ENCODE results near the gene AQP3.

The AQP3 gene

DNA sequence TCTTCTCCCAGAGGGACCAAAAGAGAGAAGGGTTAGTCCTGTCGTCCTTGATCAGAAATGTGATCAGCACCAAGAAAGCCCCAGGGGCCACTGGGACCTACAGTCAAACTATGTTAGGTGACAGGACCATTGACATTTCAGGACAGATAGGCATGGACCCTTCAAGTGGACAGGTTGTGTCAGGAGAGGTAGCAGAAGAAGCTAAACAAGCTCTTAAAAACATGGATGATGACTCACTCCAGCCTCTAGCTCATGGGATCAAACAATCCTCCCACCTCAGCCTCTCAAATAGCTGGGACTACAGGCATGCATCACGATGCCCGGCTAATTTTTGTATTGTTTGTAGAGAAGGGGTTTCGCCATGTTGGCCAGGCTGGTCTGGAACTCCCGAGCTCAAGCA, 2.3 kb upstream of the AQP3 start:
- H2BK5ac ChIP-seq (ENCODE audit: low read depth, low read length, poor library complexity), result no peak overlapping the region
- H3K9me3 ChIP-seq (ENCODE audit: insufficient read depth, low read depth, low read length), result no peaks in the 10 kb centered on the region
- no peak overlapping the region for H2BK120ac ChIP-seq (ENCODE audit: insufficient read depth, low read length, poor library complexity)
- no peaks in the 10 kb centered on the region for H3K79me2 ChIP-seq (ENCODE audit: control insufficient read depth, insufficient read depth, low read length, poor library complexity)
- no peak overlapping the region for H4K8ac ChIP-seq (ENCODE audit: low read depth, low read length)
- no peak overlapping the region for H3K4me2 ChIP-seq (ENCODE audit: low read length)
- H4K12ac ChIP-seq (ENCODE audit: low read depth, low read length), result no peak overlapping the region
- peaks cover 9 to 17% of the 10 kb centered on the region in 2 experiments for H3K4me1 ChIP-seq (ENCODE audit: control insufficient read depth in 1 of 2, insufficient read depth in 2 of 2, low read length in 2 of 2)
- H3K27me3 ChIP-seq (ENCODE audit: insufficient read depth, low read length), result peaks cover 4% of the 10 kb centered on the region
- no peak overlapping the region for H3K14ac ChIP-seq (ENCODE audit: low read length)
- H3K9ac ChIP-seq (ENCODE audit: low read length), result no peak overlapping the region
- H4K91ac ChIP-seq (ENCODE audit: low read depth, low read length), result no peak overlapping the region
- H3K36me3 ChIP-seq (ENCODE audit: control insufficient read depth in 1 of 2, insufficient read depth in 2 of 2, low read length in 2 of 2), result no peaks in the 10 kb centered on the region
- no peak overlapping the region for H2AK5ac ChIP-seq (ENCODE audit: low read length)
- no peak overlapping the region for H3K4ac ChIP-seq (ENCODE audit: low read depth, low read length)
- no peak overlapping the region for H3K27ac ChIP-seq (ENCODE audit: low read depth, low read length)
- H3K79me1 ChIP-seq (ENCODE audit: low read length), result peaks cover 2% of the 10 kb centered on the region
- no peak overlapping the region for H2BK12ac ChIP-seq (ENCODE audit: low read length)
- no peak overlapping the region for H3K4me3 ChIP-seq (ENCODE audit: low read depth, low read length)
- H2AFZ ChIP-seq (ENCODE audit: insufficient read depth, low read length, poor library complexity), result no peak overlapping the region
- no peak overlapping the region for H3K23ac ChIP-seq (ENCODE audit: low read length)
- WGBS (ENCODE audit: extremely low coverage, insufficient coverage, insufficient read length), result no CpG with 5 or more reads among the region's 5 CpGs
- DNase-seq, result no peak
- H3K18ac ChIP-seq (ENCODE audit: low read length), result no peak overlapping the region

DNA sequence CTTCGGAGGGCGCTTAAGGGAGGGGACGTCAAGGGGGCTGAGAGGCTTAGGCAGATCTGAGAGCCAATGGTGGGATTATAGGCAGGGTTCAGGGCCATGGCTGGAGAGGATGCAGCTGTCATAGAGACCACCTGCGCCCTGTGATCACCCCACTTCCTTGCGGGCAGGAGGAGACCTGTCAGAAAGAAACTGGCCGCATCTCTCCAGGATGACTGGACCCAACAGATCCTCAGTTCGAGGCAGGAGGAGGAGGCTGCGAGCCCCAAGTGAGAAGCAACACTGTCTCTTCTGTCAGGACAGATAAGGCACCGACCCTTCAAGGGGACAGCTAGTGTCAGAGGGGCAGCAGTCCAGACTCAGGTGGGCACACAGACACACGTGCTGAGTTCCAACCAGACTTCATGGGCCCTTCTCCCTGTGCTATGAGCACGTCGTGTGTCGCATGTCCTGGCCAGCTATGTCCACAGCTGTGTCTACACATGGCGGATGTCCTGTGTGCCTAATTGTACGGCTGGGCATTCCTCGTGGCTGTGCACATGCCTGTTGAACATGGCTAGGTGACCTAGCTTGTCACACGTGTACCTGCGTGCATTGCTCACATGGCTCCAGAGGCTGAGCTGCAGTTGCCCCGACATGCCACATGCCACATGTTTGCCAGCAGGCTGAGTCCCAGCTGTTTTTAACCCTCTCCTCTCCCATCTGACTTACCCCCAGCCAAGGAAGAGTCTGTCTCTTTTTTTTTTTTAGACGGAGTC, 583 bp upstream of the AQP3 start:
- Histone ChIP-seq H2BK5ac (ENCODE audit: low read depth, low read length, poor library complexity) (no peak overlapping the region), H3K4me1 (ENCODE audit: control insufficient read depth in 1 of 2, insufficient read depth in 2 of 2, low read length in 2 of 2) (peaks cover 12 to 16% of the 10 kb centered on the region in 2 experiments), H3K14ac (ENCODE audit: low read length) (no peak overlapping the region), H4K12ac (ENCODE audit: low read depth, low read length) (no peak overlapping the region), H3K23ac (ENCODE audit: low read length) (no peak overlapping the region), H3K9ac (ENCODE audit: low read length) (no peak overlapping the region), H4K91ac (ENCODE audit: low read depth, low read length) (no peak overlapping the region), H3K18ac (ENCODE audit: low read length) (no peak overlapping the region), H3K27me3 (ENCODE audit: insufficient read depth, low read length) (peaks cover 4% of the 10 kb centered on the region), H3K79me2 (ENCODE audit: control insufficient read depth, insufficient read depth, low read length, poor library complexity) (no peaks in the 10 kb centered on the region), H4K8ac (ENCODE audit: low read depth, low read length) (no peak overlapping the region), H3K4me3 (ENCODE audit: low read depth, low read length) (peak overlapping the region; percentile 0), H2AFZ (ENCODE audit: insufficient read depth, low read length, poor library complexity) (no peak overlapping the region), H3K4ac (ENCODE audit: low read depth, low read length) (no peak overlapping the region), H3K79me1 (ENCODE audit: low read length) (peaks cover 1% of the 10 kb centered on the region), H3K4me2 (ENCODE audit: low read length) (peak overlapping the region; percentile 69), H2BK12ac (ENCODE audit: low read length) (no peak overlapping the region), H3K9me3 (ENCODE audit: insufficient read depth, low read depth, low read length) (no peaks in the 10 kb centered on the region), H2BK120ac (ENCODE audit: insufficient read depth, low read length, poor library complexity) (no peak overlapping the region), H2AK5ac (ENCODE audit: low read length) (no peak overlapping the region), H3K36me3 (ENCODE audit: control insufficient read depth in 1 of 2, insufficient read depth in 2 of 2, low read length in 2 of 2) (no peaks in the 10 kb centered on the region), H3K27ac (ENCODE audit: low read depth, low read length) (no peak overlapping the region)
- no peak for DNase-seq
- no CpG with 5 or more reads among the region's 20 CpGs for WGBS (ENCODE audit: extremely low coverage, insufficient coverage, insufficient read length)

DNA sequence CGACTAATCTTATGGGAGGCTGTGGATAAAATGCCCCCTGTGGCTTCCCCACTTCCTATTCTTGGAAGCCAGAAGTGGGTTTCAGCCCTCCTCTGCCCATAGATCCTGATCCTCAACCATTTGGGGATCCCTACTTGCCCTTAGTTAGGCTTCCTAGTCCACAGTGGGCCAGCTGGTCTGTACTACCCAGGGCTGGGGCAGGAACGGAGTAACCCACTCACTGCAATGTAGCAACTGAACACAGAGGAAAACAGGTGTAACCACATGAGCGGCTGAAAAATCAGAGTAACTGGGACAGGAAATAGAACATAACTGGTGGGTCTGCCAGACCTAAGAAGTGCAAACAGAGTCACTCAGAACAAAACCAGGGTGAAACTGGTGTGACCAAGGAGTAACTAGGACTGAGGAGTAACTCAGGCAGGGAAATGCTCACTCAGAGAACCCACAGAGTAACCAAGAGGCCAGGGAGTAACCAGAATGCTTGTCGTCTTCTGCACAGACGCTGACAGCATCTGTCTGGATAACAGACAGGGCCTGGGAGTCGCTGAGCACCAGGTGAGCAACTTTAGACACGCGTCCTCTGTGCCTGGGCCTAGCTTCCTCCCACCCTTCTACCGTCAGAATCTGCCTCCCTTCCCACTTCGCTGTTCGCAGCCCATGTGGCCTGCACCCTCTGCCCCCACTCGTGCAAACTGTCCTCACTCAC, 1.0 kb downstream of the AQP3 start:
- Histone ChIP-seq H2BK120ac (ENCODE audit: insufficient read depth, low read length, poor library complexity) (no peak overlapping the region), H3K4me3 (ENCODE audit: low read depth, low read length) (no peak overlapping the region), H2BK12ac (ENCODE audit: low read length) (no peak overlapping the region), H4K12ac (ENCODE audit: low read depth, low read length) (no peak overlapping the region), H3K14ac (ENCODE audit: low read length) (no peak overlapping the region), H4K8ac (ENCODE audit: low read depth, low read length) (no peak overlapping the region), H3K18ac (ENCODE audit: low read length) (no peak overlapping the region), H3K4ac (ENCODE audit: low read depth, low read length) (no peak overlapping the region), H2AK5ac (ENCODE audit: low read length) (no peak overlapping the region), H2BK5ac (ENCODE audit: low read depth, low read length, poor library complexity) (no peak overlapping the region), H3K27ac (ENCODE audit: low read depth, low read length) (no peak overlapping the region), H3K27me3 (ENCODE audit: insufficient read depth, low read length) (peaks cover 4% of the 10 kb centered on the region), H3K4me2 (ENCODE audit: low read length) (peak overlapping the region; percentile 69), H3K9ac (ENCODE audit: low read length) (no peak overlapping the region), H2AFZ (ENCODE audit: insufficient read depth, low read length, poor library complexity) (no peak overlapping the region), H3K4me1 (ENCODE audit: control insufficient read depth in 1 of 2, insufficient read depth in 2 of 2, low read length in 2 of 2) (peaks cover 14 to 20% of the 10 kb centered on the region in 2 experiments), H3K79me1 (ENCODE audit: low read length) (no peaks in the 10 kb centered on the region), H4K91ac (ENCODE audit: low read depth, low read length) (no peak overlapping the region), H3K36me3 (ENCODE audit: control insufficient read depth in 1 of 2, insufficient read depth in 2 of 2, low read length in 2 of 2) (no peaks in the 10 kb centered on the region), H3K23ac (ENCODE audit: low read length) (no peak overlapping the region), H3K9me3 (ENCODE audit: insufficient read depth, low read depth, low read length) (no peaks in the 10 kb centered on the region), H3K79me2 (ENCODE audit: control insufficient read depth, insufficient read depth, low read length, poor library complexity) (no peaks in the 10 kb centered on the region)
- DNase-seq, result no peak
- no CpG with 5 or more reads among the region's 12 CpGs for WGBS (ENCODE audit: extremely low coverage, insufficient coverage, insufficient read length)

DNA sequence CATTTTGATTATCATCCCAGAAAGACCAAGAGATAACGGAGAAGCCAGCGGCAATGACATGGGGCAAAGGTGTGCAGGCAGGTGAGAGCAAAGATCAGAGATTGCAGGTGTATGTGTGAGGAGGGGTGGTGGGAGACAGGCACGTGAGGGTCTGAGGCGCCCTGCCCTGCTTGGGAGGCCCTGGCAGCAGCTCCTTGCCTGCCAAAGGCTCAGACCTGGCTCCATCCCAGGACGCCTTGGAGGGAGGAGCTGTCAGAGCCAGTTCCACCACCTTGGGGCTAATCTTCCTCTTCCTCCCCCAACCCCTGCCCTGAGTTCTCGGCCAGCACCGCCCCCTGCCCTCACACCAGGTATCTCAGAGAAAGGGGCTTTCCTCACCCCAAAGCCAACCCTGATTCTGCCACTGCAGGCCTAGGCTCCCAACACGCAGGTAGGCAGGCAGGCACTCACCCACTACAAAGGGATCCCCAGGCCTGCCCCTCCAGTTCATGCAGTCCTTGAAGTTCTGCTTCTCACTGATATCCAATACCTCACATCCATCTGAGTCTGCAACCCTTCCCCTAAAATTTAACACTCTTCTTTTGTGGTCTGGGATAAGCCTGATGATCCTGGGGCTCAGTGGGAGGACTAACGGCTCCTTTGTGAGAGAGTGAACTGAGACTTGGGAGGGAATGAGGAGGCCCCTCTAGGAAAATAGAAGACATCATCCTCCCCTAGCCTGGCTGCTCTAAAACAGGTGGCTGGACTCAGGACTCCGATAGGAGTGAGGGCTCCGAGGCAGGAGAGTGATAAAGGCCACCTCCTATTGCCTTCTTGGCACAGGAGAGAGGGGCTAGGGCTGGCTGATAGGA, 1.8 kb downstream of the AQP3 start:
- no peak overlapping the region for H2BK120ac ChIP-seq (ENCODE audit: insufficient read depth, low read length, poor library complexity)
- H4K91ac ChIP-seq (ENCODE audit: low read depth, low read length), result no peak overlapping the region

More for the DNA sequence above, 1.8 kb downstream of the AQP3 start:
- H3K9ac ChIP-seq (ENCODE audit: low read length), result no peak overlapping the region
- H2AK5ac ChIP-seq (ENCODE audit: low read length), result no peak overlapping the region
- WGBS (ENCODE audit: extremely low coverage, insufficient coverage, insufficient read length), result no CpG with 5 or more reads among the region's 11 CpGs
- no peak overlapping the region for H3K4me2 ChIP-seq (ENCODE audit: low read length)
- H3K14ac ChIP-seq (ENCODE audit: low read length), result no peak overlapping the region
- H3K9me3 ChIP-seq (ENCODE audit: insufficient read depth, low read depth, low read length), result no peaks in the 10 kb centered on the region
- H4K8ac ChIP-seq (ENCODE audit: low read depth, low read length), result no peak overlapping the region
- H3K4me1 ChIP-seq (ENCODE audit: control insufficient read depth in 1 of 2, insufficient read depth in 2 of 2, low read length in 2 of 2), result peaks cover 14 to 20% of the 10 kb centered on the region in 2 experiments
- no peak overlapping the region for H3K27ac ChIP-seq (ENCODE audit: low read depth, low read length)
- DNase-seq, result no peak
- H3K27me3 ChIP-seq (ENCODE audit: insufficient read depth, low read length), result peaks cover 4% of the 10 kb centered on the region
- H3K23ac ChIP-seq (ENCODE audit: low read length), result no peak overlapping the region
- H3K4me3 ChIP-seq (ENCODE audit: low read depth, low read length), result no peak overlapping the region
- H2AFZ ChIP-seq (ENCODE audit: insufficient read depth, low read length, poor library complexity), result no peak overlapping the region
- H4K12ac ChIP-seq (ENCODE audit: low read depth, low read length), result no peak overlapping the region
- H3K36me3 ChIP-seq (ENCODE audit: control insufficient read depth in 1 of 2, insufficient read depth in 2 of 2, low read length in 2 of 2), result no peaks in the 10 kb centered on the region
- no peak overlapping the region for H3K18ac ChIP-seq (ENCODE audit: low read length)
- H3K79me2 ChIP-seq (ENCODE audit: control insufficient read depth, insufficient read depth, low read length, poor library complexity), result no peaks in the 10 kb centered on the region
- no peaks in the 10 kb centered on the region for H3K79me1 ChIP-seq (ENCODE audit: low read length)
- H3K4ac ChIP-seq (ENCODE audit: low read depth, low read length), result no peak overlapping the region
- H2BK5ac ChIP-seq (ENCODE audit: low read depth, low read length, poor library complexity), result no peak overlapping the region
- no peak overlapping the region for H2BK12ac ChIP-seq (ENCODE audit: low read length)

All from trophoblast cell (in vitro differentiated cells and primary cell).